T47D (cell line): ENCODE measurements around the gene HOXC9.
A peak's percentile ranks its signal among the peaks of the same experiment; 100 is the strongest.

ENCODE experiments used
- DNase-seq, 2 experiments: peaks; one replicate each; pipeline versions ENCODE4 v3.0.0 to v3.0.0-alpha.2; 2011 to 2012; ENCODE audit warnings: low read depth in 1 of 2, low spot score in 1 of 2
- JUND ChIP-seq: IDR thresholded peaks from 2 replicates; pipeline ENCODE4 v1.6.1; 2012; ENCODE audit warnings: low read depth
- in situ Hi-C: cut with HindIII; loops from 2 replicates; pipeline ENCODE4 v1.10.0; 2016; ENCODE audit warnings: low sequenced_read_pairs, low pct_unique_long_range_greater_than_20kb

Gene HOXC9

DNA sequence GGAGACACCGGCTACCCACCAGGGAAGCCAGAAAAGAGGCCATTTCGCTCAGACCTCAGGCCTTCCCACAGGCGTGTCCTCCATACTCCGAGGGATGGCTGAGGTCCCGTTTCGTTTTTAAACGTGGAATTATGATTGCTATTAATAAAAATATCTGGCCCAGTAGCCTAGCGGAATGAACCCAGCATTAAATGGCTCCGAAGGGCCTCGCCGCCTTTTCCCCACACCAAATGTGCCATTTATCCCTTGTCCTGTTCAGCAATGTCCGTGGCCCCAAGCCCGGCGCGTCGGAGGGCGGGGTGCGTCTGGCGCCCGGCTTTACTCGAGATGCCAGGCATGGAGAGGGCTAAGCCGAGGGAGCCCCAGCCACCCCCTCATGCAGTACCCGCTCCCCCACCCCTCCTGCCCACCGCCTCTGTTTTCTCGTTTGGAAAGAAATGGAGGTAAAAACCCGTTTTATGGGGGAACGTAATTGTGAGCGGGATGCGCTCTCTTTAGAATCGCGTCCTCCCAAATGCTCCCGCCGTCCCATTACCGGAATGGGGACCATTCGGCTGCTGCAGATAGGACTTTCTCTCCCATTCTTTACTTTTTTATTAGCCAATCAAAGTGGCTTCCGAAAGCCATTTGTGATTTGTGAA, 14.5 kb downstream of the HOXC9 start:
- in situ Hi-C loops, result loop anchor here (25.0 kb wide), 1 partner anchor 173 kb away; the partner anchor contains the start of gene SMUG1
- no peak for DNase-seq

GRCh38 chr12:54015018-54015931, 15.3 kb downstream of the HOXC9 start:
- in situ Hi-C loops, result loop anchor here (25.0 kb wide), 1 partner anchor 172 kb away; the partner anchor contains the start of gene SMUG1
- no peak for TF ChIP-seq JUND

More for the DNA sequence above, 14.5 kb downstream of the HOXC9 start:
- no peak for TF ChIP-seq JUND

GRCh38 chr12:54016051-54016450, 16.1 kb downstream of the HOXC9 start:
- in situ Hi-C loops, result loop anchor here (25.0 kb wide), 1 partner anchor 171 kb away; the partner anchor contains the start of gene SMUG1
- TF ChIP-seq JUND, result no peak
- no peak for DNase-seq

More at GRCh38 chr12:54015018-54015931, 15.3 kb downstream of the HOXC9 start:
- DNase-seq, result no peak

- DNase-seq, result peak; percentile 86 to 98
- TF ChIP-seq JUND, result no peak
- in situ Hi-C loops, result loop anchor here (25.0 kb wide), 1 partner anchor 171 kb away; the partner anchor contains the start of gene SMUG1
Measured at GRCh38 chr12:54016478-54016964, 16.6 kb downstream of the HOXC9 start.

DNA sequence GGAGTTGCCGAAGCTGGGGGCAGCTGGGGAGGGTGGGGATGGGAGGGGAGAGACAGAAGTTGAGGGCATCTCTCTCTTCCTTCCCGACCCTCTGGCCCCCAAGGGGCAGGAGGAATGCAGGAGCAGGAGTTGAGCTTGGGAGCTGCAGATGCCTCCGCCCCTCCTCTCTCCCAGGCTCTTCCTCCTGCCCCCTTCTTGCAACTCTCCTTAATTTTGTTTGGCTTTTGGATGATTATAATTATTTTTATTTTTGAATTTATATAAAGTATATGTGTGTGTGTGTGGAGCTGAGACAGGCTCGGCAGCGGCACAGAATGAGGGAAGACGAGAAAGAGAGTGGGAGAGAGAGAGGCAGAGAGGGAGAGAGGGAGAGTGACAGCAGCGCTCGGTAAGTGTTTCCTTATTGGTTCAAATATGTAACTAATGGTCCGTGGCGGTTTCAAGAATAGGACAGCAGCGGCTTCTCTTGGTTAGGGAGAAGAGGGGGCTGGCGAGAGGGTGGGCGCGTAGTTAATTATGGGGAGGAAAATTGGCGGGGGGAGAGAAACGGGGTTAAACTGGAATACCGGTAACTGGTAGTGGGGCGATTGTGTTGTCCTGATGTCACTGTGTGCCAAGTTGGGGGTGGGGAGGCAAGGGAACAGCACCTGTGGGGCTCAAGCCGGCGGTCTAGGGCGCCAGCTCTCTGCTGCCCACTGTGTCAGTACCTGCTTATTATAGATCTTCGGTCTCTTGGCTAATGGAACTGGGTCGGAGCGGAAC, 17.2 kb downstream of the HOXC9 start:
- in situ Hi-C loops, result loop anchor here (25.0 kb wide), 1 partner anchor 170 kb away; the partner anchor contains the start of gene SMUG1
- DNase-seq, result peak in 1 of 2 experiments; percentile 78
- TF ChIP-seq JUND, result no peak

- no peak for TF ChIP-seq JUND
- peak; percentile 94 to 97 for DNase-seq
- in situ Hi-C loops, result loop anchor here (25.0 kb wide), 1 partner anchor 169 kb away; the partner anchor contains the start of gene SMUG1
Measured at GRCh38 chr12:54017878-54018467, 18.0 kb downstream of the HOXC9 start.

DNA sequence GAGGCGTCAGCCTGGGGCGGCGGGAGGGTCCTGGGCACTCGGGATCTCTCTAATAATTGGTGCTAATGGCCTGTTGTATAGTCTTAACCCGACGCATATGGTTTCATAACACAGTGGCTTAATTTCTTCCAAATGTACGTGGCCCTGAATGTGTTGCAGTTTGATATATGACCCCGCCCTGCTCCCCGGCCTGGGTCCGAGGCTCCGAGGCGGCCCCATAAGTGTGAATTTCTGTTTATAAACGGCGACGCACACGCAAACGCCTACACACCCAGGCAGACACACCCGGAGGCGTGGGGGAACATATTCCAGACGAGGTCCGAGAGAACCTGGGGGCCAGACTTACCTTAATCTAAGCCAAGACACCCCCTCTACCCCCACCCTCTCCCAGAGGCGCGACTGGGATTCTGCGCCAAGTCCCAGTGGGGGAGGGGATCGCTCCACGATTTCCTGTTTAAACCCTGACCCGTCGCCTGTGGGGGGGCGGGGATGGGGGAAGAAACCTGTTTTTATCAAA, 18.6 kb downstream of the HOXC9 start:
- TF ChIP-seq JUND, result no peak
- DNase-seq, result peak in 1 of 2 experiments; percentile 57
- in situ Hi-C loops, result loop anchor here (25.0 kb wide), 1 partner anchor 169 kb away; the partner anchor contains the start of gene SMUG1

- DNase-seq, result no peak
- no peak for TF ChIP-seq JUND
- in situ Hi-C loops, result loop anchor here (25.0 kb wide), 1 partner anchor 168 kb away; the partner anchor contains the start of gene SMUG1
Measured at GRCh38 chr12:54019091-54019811, 19.3 kb downstream of the HOXC9 start.

GRCh38 chr12:54019924-54020590, 20.1 kb downstream of the HOXC9 start:
- in situ Hi-C loops, result loop anchor here (25.0 kb wide), 1 partner anchor 167 kb away; the partner anchor contains the start of gene SMUG1
- TF ChIP-seq JUND, result no peak
- no peak for DNase-seq
